Glutamatergic neuron (in vitro differentiated cells): ENCODE data around the gene RBFOX1. TPM values are rescaled to one million over a fixed set of nuclear protein-coding genes. Genes with fewer than 3 reads are reported as not detected.
A peak's percentile ranks its signal among the peaks of the same experiment; 100 is the strongest.

Experiments used
- DNase-seq: peaks from one replicate; pipeline ENCODE4 v3.0.0; 2022
- H3K27ac Mint-ChIP-seq: one replicate; pipeline ENCODE4 v1.8.0; 2020; ENCODE audit warnings: mild to moderate bottlenecking, mixed read lengths, inconsistent platforms; ENCODE audit not compliant: unreplicated experiment
- H3K27me3 Mint-ChIP-seq: one replicate; pipeline ENCODE4 v1.8.0; 2020; ENCODE audit warnings: mild to moderate bottlenecking, moderate library complexity, mixed read lengths, inconsistent platforms; ENCODE audit not compliant: unreplicated experiment
- H3K36me3 Mint-ChIP-seq: one replicate; pipeline ENCODE4 v1.8.0; 2020; ENCODE audit warnings: mild to moderate bottlenecking, mixed read lengths, inconsistent platforms; ENCODE audit not compliant: unreplicated experiment
- H3K4me1 Mint-ChIP-seq: one replicate; pipeline ENCODE4 v1.8.0; 2020; ENCODE audit warnings: mild to moderate bottlenecking, low read depth, mixed read lengths, inconsistent platforms; ENCODE audit not compliant: unreplicated experiment
- H3K4me3 Mint-ChIP-seq: one replicate; pipeline ENCODE4 v1.8.0; 2020; ENCODE audit warnings: mild to moderate bottlenecking, mixed read lengths, inconsistent platforms; ENCODE audit not compliant: unreplicated experiment
- H3K9me3 Mint-ChIP-seq: one replicate; pipeline ENCODE4 v1.8.0; 2020; ENCODE audit warnings: mild to moderate bottlenecking, moderate library complexity, mixed read lengths, inconsistent platforms; ENCODE audit not compliant: unreplicated experiment
- total RNA-seq: library from RNA; stranded (reverse); fragmentation: NEBNext Ultra II Directional; extraction: Animal tissue kit (Norgen Biotek cat#: 25700); gene quantifications from one replicate; pipeline ENCODE4 v1.2.1, GENCODE V29; 2021; ENCODE audit not compliant: unreplicated experiment
- TF ChIP-seq, protein P1 (sequence below): fragments of 200-600 bp; sonication (generic); IDR thresholded peaks from one replicate; pipeline ENCODE4 v1.5.0; 2021; ENCODE audit not compliant: partially characterized antibody, unreplicated experiment

Gene RBFOX1
- total RNA-seq, 1 donor from 2014 or later = 30.5 TPM

GRCh38 chr16:7513429-7513828 is 180.8 kb downstream of the RBFOX1 start:
- no peak overlapping the region for H3K27ac Mint-ChIP-seq
- TF ChIP-seq, protein P1, sequence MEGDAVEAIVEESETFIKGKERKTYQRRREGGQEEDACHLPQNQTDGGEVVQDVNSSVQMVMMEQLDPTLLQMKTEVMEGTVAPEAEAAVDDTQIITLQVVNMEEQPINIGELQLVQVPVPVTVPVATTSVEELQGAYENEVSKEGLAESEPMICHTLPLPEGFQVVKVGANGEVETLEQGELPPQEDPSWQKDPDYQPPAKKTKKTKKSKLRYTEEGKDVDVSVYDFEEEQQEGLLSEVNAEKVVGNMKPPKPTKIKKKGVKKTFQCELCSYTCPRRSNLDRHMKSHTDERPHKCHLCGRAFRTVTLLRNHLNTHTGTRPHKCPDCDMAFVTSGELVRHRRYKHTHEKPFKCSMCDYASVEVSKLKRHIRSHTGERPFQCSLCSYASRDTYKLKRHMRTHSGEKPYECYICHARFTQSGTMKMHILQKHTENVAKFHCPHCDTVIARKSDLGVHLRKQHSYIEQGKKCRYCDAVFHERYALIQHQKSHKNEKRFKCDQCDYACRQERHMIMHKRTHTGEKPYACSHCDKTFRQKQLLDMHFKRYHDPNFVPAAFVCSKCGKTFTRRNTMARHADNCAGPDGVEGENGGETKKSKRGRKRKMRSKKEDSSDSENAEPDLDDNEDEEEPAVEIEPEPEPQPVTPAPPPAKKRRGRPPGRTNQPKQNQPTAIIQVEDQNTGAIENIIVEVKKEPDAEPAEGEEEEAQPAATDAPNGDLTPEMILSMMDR = peak; percentile 32
- DNase-seq = peak; percentile 38
- peaks cover 16% of the 10 kb centered on the region for H3K4me1 Mint-ChIP-seq
- H3K36me3 Mint-ChIP-seq = no peaks in the 10 kb centered on the region
- H3K9me3 Mint-ChIP-seq = peaks cover 21% of the 10 kb centered on the region
- peaks cover 3% of the 10 kb centered on the region for H3K27me3 Mint-ChIP-seq
- no peak overlapping the region for H3K4me3 Mint-ChIP-seq

GRCh38 chr16:7515543-7515942 is 182.9 kb downstream of the RBFOX1 start:
- peaks cover 12% of the 10 kb centered on the region for H3K9me3 Mint-ChIP-seq
- no peak for DNase-seq
- no peak overlapping the region for H3K4me3 Mint-ChIP-seq
- no peaks in the 10 kb centered on the region for H3K36me3 Mint-ChIP-seq
- H3K4me1 Mint-ChIP-seq = peaks cover 5% of the 10 kb centered on the region
- peaks cover 3% of the 10 kb centered on the region for H3K27me3 Mint-ChIP-seq
- H3K27ac Mint-ChIP-seq = no peak overlapping the region
- TF ChIP-seq, protein P1 = no peak

DNA sequence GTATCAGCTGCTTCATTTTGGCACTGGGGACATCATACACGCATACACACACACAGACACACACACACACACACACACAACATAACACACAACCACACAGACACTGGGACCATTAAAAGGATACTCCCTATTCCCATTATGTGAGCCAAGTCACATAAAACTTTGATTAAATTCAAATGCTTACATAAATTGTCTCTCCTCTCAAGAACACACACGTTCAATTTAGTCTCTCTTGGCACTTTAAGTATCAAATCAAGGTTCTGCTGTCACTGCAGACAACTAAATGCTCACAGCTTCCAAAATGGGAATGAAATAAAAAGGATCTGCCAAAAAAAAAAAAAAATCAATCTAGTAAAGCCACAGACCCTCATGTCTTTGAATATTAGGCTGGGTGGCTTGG is 184.9 kb downstream of the RBFOX1 start:
- Mint-ChIP-seq H3K9me3 (peaks cover 8% of the 10 kb centered on the region), H3K4me3 (no peak overlapping the region), H3K36me3 (no peaks in the 10 kb centered on the region), H3K4me1 (peaks cover 3% of the 10 kb centered on the region), H3K27ac (no peak overlapping the region), H3K27me3 (peaks cover 3% of the 10 kb centered on the region)
- DNase-seq = no peak
- TF ChIP-seq, protein P1 = no peak

DNA sequence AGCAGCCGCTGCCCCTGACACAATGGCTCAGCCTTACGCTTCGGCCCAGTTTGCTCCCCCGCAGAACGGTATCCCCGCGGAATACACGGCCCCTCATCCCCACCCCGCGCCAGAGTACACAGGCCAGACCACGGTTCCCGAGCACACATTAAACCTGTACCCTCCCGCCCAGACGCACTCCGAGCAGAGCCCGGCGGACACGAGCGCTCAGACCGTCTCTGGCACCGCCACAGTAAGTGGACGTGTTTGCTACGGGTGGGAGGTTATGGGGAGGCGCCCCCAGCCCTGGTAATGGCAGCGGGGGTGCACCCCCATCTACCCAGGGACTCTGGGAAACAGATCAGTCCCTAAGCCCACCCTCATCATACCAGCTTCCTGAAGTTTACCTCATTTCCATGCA is 185.5 kb downstream of the RBFOX1 start:
- H3K9me3 Mint-ChIP-seq = peaks cover 8% of the 10 kb centered on the region
- no peak overlapping the region for H3K4me3 Mint-ChIP-seq
- TF ChIP-seq, protein P1 = no peak
- DNase-seq = no peak
- H3K36me3 Mint-ChIP-seq = no peaks in the 10 kb centered on the region
- peaks cover 3% of the 10 kb centered on the region for H3K4me1 Mint-ChIP-seq
- peaks cover 3% of the 10 kb centered on the region for H3K27me3 Mint-ChIP-seq
- H3K27ac Mint-ChIP-seq = no peak overlapping the region

- H3K9me3 Mint-ChIP-seq = peaks cover 6% of the 10 kb centered on the region
- no peak for DNase-seq
- peaks cover 3% of the 10 kb centered on the region for H3K4me1 Mint-ChIP-seq
- H3K36me3 Mint-ChIP-seq = no peaks in the 10 kb centered on the region
- H3K4me3 Mint-ChIP-seq = no peak overlapping the region
- peaks cover 3% of the 10 kb centered on the region for H3K27me3 Mint-ChIP-seq
- TF ChIP-seq, protein P1 = no peak
- no peak overlapping the region for H3K27ac Mint-ChIP-seq
Measured at GRCh38 chr16:7521834-7522233, 189.2 kb downstream of the RBFOX1 start.
